Measurements from ENCODE around the gene VAV3.

DNA sequence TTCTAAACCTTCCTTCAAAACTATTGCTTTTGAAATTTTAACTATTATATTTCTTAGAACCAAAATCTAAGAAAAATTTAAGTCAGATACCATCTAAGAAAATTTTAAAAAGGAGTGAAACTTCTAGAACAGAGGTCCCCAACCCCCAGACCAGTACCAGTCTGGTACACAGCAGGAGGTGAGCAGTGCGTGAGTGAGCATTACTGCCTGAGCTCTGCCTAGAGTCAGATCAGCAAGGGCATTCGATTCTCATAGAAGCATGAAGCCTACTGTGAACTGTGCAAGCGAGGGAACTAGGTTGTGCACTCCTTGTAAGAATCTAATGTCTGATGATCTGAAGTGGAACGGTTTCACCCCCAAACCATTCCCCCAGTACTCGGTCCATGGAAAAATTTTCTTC, 106.7 kb downstream of the VAV3 start:
- TF ChIP-seq CTCF (IDR thresholded peaks at IDR 0.05) (no peak), POLR2A (IDR thresholded peaks at IDR 0.05) (no peak)

Data from adrenal gland (tissue), 5 donors.